NAMALWA (cell line): ENCODE measurements around the gene DNAJC12.
"Not testable (repeated sequence)": the region's sequence is repeated elsewhere in the genome, so short reads cannot be mapped to it uniquely, and the experiment has no call there.

Experiments
- DNase-seq: peaks from one replicate; pipeline ENCODE4 v3.0.0-alpha.2; 2015; ENCODE audit warnings: low spot score

The DNAJC12 gene

DNA sequence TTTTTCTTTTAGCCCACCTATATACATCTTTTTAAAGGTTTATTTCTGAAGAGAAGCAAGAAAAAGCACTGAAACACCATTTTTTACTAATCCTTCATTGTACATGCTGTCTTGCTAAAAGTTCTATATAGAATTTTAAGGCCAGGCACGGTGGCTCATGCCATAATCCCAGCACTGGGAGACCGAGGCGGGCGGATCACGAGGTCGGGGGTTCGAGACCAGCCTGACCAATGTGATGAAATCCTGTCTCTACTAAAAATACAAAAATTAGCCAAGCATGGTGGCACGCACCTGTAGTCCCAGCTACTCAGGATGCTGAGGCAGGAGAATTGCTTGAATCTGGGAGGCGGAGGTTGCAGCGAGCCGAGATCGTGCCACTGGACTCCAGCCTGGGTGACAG is 1.5 kb upstream of the DNAJC12 start:
- not testable (repeated sequence) for DNase-seq

- DNase-seq: no peak
These were observed 1.0 kb downstream of the DNAJC12 start for GRCh38 chr10:67836972-67837371.

- peak; percentile 52 for DNase-seq
These were observed 1.5 kb downstream of the DNAJC12 start for GRCh38 chr10:67836488-67836887.

GRCh38 chr10:67835541-67836394 is 2.2 kb downstream of the DNAJC12 start:
- DNase-seq: peak; percentile 36

GRCh38 chr10:67834375-67834774 is 3.6 kb downstream of the DNAJC12 start:
- DNase-seq: no peak

DNA sequence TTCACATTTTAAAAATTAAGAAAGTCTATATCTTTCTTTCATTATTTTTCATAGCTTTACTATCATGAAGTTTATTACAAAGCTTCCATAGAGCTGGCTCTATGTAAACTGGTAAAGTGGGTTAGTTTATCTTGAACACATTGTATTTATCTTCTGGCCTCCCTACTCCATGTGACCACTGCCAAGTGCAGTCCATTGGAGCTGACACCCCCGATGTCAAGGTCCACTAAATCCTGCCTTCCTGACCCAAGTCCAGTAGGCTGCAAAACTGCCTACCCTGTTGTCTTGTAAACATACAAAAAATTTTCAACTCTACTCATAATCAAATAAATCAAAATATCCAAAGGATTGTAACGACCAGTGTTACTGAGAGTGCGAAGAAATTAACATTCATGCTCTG is 10.2 kb downstream of the DNAJC12 start:
- no peak for DNase-seq

- DNase-seq: no peak
These were observed 18.2 kb downstream of the DNAJC12 start for GRCh38 chr10:67819768-67820204.

- DNase-seq: no peak
These were observed 19.7 kb downstream of the DNAJC12 start for GRCh38 chr10:67818323-67818722.

- DNase-seq: no peak
These were observed 21.3 kb downstream of the DNAJC12 start for GRCh38 chr10:67816719-67817118.

DNA sequence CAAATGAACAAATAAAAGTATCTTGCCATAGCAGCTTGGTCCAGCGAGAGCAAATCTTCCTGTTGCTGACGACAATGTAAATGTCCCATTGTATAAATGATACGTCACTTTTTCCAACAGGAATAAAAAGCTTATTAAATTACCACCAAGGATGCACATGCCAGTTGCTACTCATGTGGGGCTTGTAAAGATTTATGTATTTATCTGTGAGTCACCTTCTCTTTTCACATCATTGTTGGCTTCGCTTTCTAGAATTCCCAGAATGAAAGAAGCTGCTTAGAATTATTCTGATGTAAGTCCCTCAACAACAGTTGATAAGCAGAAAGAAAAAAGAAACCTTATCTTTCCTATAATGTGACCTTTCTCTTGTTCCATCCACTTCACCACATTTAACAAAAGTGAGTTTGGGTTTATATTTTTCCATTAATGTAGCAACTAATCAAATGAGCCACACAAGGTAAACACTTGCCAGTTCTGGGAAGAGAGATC is 22.4 kb downstream of the DNAJC12 start:
- no peak for DNase-seq

GRCh38 chr10:67812007-67812406 is 26.0 kb downstream of the DNAJC12 start:
- no peak for DNase-seq

- DNase-seq: no peak
These were observed 28.9 kb downstream of the DNAJC12 start for GRCh38 chr10:67809107-67809506.

GRCh38 chr10:67808704-67809103 is 29.3 kb downstream of the DNAJC12 start:
- no peak for DNase-seq

- no peak for DNase-seq
These were observed 30.0 kb downstream of the DNAJC12 start for GRCh38 chr10:67807855-67808456.

GRCh38 chr10:67804395-67804678 is 33.7 kb downstream of the DNAJC12 start:
- DNase-seq: no peak

GRCh38 chr10:67803588-67804394 is 34.2 kb downstream of the DNAJC12 start:
- DNase-seq: no peak

GRCh38 chr10:67802767-67803538 is 35.0 kb downstream of the DNAJC12 start:
- no peak for DNase-seq

- DNase-seq: no peak
These were observed 36.9 kb downstream of the DNAJC12 start for GRCh38 chr10:67801118-67801517.

DNA sequence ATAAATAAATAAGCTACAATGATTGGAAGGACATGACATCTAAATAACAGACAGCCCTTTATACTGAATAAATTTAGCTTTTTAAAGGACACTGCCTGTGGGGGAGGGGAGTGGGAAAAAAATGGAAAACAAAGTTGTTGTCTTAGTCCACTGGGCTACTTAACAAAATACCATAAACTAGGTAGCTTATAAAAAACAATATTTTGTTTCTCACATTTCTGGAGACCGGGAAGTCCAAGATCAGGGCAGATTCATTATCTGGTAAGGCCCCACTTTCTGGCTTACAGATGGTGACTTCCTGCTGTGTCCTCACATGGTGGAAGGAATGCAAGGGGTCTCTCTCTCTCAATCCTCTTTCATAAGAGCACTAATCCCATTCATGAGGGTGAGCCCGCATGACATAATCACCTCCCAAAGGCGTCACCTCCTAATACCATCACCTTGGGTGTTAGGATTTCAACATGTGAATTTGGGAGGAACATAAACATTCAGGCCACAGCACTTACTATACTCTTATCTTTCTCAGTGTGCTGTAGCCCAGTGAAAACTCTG is 43.0 kb downstream of the DNAJC12 start:
- no peak for DNase-seq

GRCh38 chr10:67794256-67794655 is 43.7 kb downstream of the DNAJC12 start:
- no peak for DNase-seq

DNA sequence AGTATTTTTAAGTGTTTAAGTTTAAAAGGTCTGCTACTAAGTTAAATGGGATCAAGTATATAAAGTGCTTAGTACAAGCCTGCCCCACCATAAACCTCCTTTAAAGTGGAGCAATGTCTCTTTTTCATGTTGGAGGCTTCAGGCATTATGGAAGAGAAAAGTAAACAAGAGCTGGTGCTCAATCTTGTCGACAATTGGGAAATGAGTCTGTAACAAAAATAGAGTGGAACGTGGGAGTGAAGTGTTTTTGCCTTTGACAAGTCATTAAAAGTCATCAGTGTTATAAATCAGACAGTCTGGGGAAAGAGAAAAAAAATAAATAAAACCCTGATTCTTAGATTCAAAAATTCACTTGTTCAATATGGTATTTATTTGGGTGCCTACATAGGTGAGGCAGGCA is 44.7 kb downstream of the DNAJC12 start:
- DNase-seq: no peak

DNA sequence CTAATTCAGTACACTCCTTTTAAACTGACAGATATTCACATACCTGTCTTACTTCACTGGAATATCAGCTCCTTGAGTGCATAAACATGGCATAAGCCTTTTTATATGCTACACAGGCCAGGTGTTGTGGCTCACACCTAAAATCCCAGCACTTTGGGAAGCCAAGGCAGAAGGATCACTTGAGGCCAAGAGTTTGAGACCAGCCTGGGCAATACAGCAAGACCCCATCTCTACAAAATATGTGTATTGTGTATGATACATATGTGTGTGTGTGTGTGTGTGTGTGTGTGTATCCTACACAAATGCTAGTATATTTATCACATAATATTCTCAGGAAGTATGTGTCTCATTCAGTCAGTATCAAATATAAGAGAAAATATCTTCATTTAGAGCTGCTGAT is 45.3 kb downstream of the DNAJC12 start:
- no peak for DNase-seq
